Loucy (cell line): ENCODE results near the gene UFD1.

ENCODE experiments used
- H2AFZ ChIP-seq: fragments of 200-600 bp; sonication (generic); 2 replicates; pipeline ENCODE4 v1.6.0; 2016; ENCODE audit warnings: antibody characterized with exemption, mild to moderate bottlenecking, low read length, moderate library complexity
- H3F3A ChIP-seq: fragments of 200-600 bp; 2 replicates; pipeline ENCODE4 v1.6.0; 2016; ENCODE audit warnings: antibody characterized with exemption, low read depth, mild to moderate bottlenecking
- H3K27me3 ChIP-seq: fragments of 200-600 bp; sonication (generic); 2 replicates; pipeline ENCODE4 v1.6.1; 2014; ENCODE audit warnings: low read length, mild to moderate bottlenecking; ENCODE audit not compliant: insufficient read depth, poor library complexity, severe bottlenecking
- H3K36me3 ChIP-seq: fragments of 200-600 bp; sonication (generic); 2 replicates; pipeline ENCODE4 v1.6.1; 2016; ENCODE audit warnings: low read length; ENCODE audit not compliant: insufficient read depth
- H3K4me1 ChIP-seq: fragments of 200-600 bp; sonication (generic); 2 replicates; pipeline ENCODE4 v1.5.1; 2014; ENCODE audit warnings: low read length, mild to moderate bottlenecking; ENCODE audit not compliant: insufficient read depth, poor library complexity, severe bottlenecking
- H3K4me2 ChIP-seq: fragments of 200-600 bp; sonication (generic); 2 replicates; pipeline ENCODE4 v1.6.0; 2014; ENCODE audit warnings: antibody characterized with exemption, low read length, low read depth, mild to moderate bottlenecking; ENCODE audit not compliant: poor library complexity, severe bottlenecking
- H3K4me3 ChIP-seq: fragments of 200-600 bp; sonication (generic); 2 replicates; pipeline ENCODE4 v1.5.1; 2014; ENCODE audit warnings: low read length, mild to moderate bottlenecking, mixed read lengths; ENCODE audit not compliant: poor library complexity, severe bottlenecking
- H3K79me2 ChIP-seq: fragments of 200-600 bp; sonication (generic); 2 replicates; pipeline ENCODE4 v1.6.1; 2014; ENCODE audit warnings: low read length; ENCODE audit not compliant: insufficient read depth
- H3K9ac ChIP-seq: fragments of 200-600 bp; sonication (generic); 2 replicates; pipeline ENCODE4 v1.6.0; 2014; ENCODE audit warnings: mild to moderate bottlenecking, low read depth, low read length, moderate library complexity; ENCODE audit not compliant: poor library complexity, severe bottlenecking
- H3K9me2 ChIP-seq: fragments of 200-600 bp; sonication (generic); replicated peaks from 2 replicates; pipeline ENCODE4 v1.6.1; 2016; ENCODE audit warnings: low read depth, low read length, mixed read lengths
- H3K9me3 ChIP-seq: fragments of 200-600 bp; sonication (generic); 2 replicates; pipeline ENCODE4 v1.6.1; 2014; ENCODE audit warnings: mild to moderate bottlenecking, antibody characterized with exemption, low read length, low read depth; ENCODE audit not compliant: insufficient read depth
- H4K20me1 ChIP-seq: fragments of 200-600 bp; sonication (generic); 2 replicates; pipeline ENCODE4 v1.6.0; 2014; ENCODE audit warnings: antibody characterized with exemption, low read length, mild to moderate bottlenecking; ENCODE audit not compliant: insufficient read depth, poor library complexity, severe bottlenecking
- CTCF ChIP-seq: fragments of 200-600 bp; sonication (generic); conservative IDR thresholded peaks from 2 replicates; pipeline ENCODE4 v1.5.1; 2014; ENCODE audit warnings: mild to moderate bottlenecking, antibody characterized with exemption, low read length
- EZH2phosphoT487 ChIP-seq: fragments of 200-600 bp; IDR thresholded peaks from 2 replicates; pipeline ENCODE4 v1.6.1; 2018; ENCODE audit warnings: antibody characterized with exemption, mild to moderate bottlenecking, moderate library complexity, borderline replicate concordance

Gene UFD1

GRCh38 chr22:19406846-19407245 lies 72.1 kb downstream of the UFD1 start:
- Histone ChIP-seq H3K4me1 (no peaks in the 10 kb centered on the region), H3K27me3 (no peaks in the 10 kb centered on the region), H3K9me3 (no peaks in the 10 kb centered on the region), H3K4me3 (no peak overlapping the region), H3K9ac (no peak overlapping the region), H3K79me2 (peaks cover 12% of the 10 kb centered on the region; the same call in 1 of the 2 replicates), H3K4me2 (no peak overlapping the region), H3K36me3 (peaks cover 84% of the 10 kb centered on the region; the same call in 1 of the 2 replicates), H4K20me1 (no peaks in the 10 kb centered on the region), H2AFZ (no peak overlapping the region), H3K9me2 (no peaks in the 10 kb centered on the region), H3F3A (no peaks in the 10 kb centered on the region)
- no peak for TF ChIP-seq EZH2phosphoT487
- no peak for TF ChIP-seq CTCF

- Histone ChIP-seq H3F3A (no peaks in the 10 kb centered on the region), H3K4me2 (no peak overlapping the region), H4K20me1 (no peaks in the 10 kb centered on the region), H3K9ac (no peak overlapping the region), H3K9me3 (no peaks in the 10 kb centered on the region), H2AFZ (no peak overlapping the region), H3K79me2 (peaks cover 7% of the 10 kb centered on the region; the same call in 1 of the 2 replicates), H3K4me3 (no peak overlapping the region), H3K4me1 (no peaks in the 10 kb centered on the region), H3K27me3 (no peaks in the 10 kb centered on the region), H3K36me3 (peaks cover 89% of the 10 kb centered on the region; the same call in 1 of the 2 replicates), H3K9me2 (no peaks in the 10 kb centered on the region)
- TF ChIP-seq CTCF (no peak), EZH2phosphoT487 (no peak)
Observed at GRCh38 chr22:19406281-19406811, 72.6 kb downstream of the UFD1 start.

GRCh38 chr22:19405652-19406051 lies 73.3 kb downstream of the UFD1 start:
- Histone ChIP-seq H4K20me1 (no peaks in the 10 kb centered on the region), H3K4me3 (no peak overlapping the region), H3K9me3 (no peaks in the 10 kb centered on the region), H2AFZ (no peak overlapping the region), H3K9ac (no peak overlapping the region), H3K27me3 (no peaks in the 10 kb centered on the region), H3K9me2 (no peaks in the 10 kb centered on the region), H3K4me1 (no peaks in the 10 kb centered on the region), H3K79me2 (peaks cover 2% of the 10 kb centered on the region; the same call in 1 of the 2 replicates), H3K4me2 (no peak overlapping the region), H3K36me3 (peaks cover 89% of the 10 kb centered on the region; the same call in 1 of the 2 replicates), H3F3A (no peaks in the 10 kb centered on the region)
- no peak for TF ChIP-seq CTCF
- no peak for TF ChIP-seq EZH2phosphoT487
